ENCODE data around the gene MAP2. TPM values are rescaled to one million over a fixed set of nuclear protein-coding genes. Genes with fewer than 3 reads are reported as not detected.

The MAP2 gene
- total and polyA plus RNA-seq, 2 of the 13 experiments (the other 11 are each of a cell fraction or from before 2014, with no cell fraction given), result 0.08 TPM; not detected in 1

DNA sequence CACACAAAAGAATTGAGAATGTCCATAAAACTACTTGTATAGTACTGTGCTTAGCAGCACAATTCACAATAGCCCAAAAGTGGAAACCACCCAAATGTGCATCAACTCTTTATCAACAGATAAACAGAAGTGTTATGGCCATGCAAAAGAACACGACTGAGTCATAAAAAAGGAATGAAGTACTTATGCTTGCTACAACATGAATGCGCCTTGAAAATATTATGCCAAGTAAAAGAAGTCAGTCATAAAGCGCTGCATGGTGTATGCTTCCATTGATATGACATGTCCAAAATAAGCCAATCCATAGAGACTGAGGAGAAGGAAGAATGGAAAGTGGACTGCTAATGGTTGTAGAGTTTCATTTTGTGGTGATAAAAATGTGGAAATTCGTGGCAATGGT is 12.1 kb upstream of the MAP2 start:
- intact Hi-C loops (cut with micrococcal nuclease; ENCODE audit: unreplicated experiment) (no loop called here), in situ Hi-C loops (cut with HindIII; ENCODE audit: extremely low pct_ligation_motif_present, low pct_unique_long_range_greater_than_20kb) (no loop called here)
- Histone ChIP-seq H3K9me3 (ENCODE audit: low read length) (peaks cover 20% of the 10 kb centered on the region), H2AFZ (ENCODE audit: low read length) (no peak overlapping the region), H3K27ac (ENCODE audit: extremely low read length, insufficient read depth, low read length) (no peak overlapping the region), H4K20me1 (ENCODE audit: insufficient read depth, low read length) (no peaks in the 10 kb centered on the region), H3K27me3 (ENCODE audit: control insufficient read depth in 1 of 2, insufficient read depth in 2 of 2, low read length in 2 of 2) (no peaks in the 10 kb centered on the region), H3K4me2 (ENCODE audit: low read depth, low read length) (no peak overlapping the region), H3K4me1 (ENCODE audit: insufficient read depth, low read length) (no peaks in the 10 kb centered on the region), H3K36me3 (replicated peaks in 1 of 2; ENCODE audit: control insufficient read depth in 1 of 2, insufficient read depth in 2 of 2, low read length in 2 of 2) (no peaks in the 10 kb centered on the region), H3K4me3 (replicated peaks in 1 of 3; ENCODE audit: insufficient read depth in 1 of 3, low read depth in 2 of 3, low read length in 3 of 3) (no peak overlapping the region), H3K79me2 (ENCODE audit: insufficient read depth, low read length) (no peaks in the 10 kb centered on the region), H3K9ac (ENCODE audit: insufficient read depth, low read depth, low read length) (no peak overlapping the region)
- TF ChIP-seq, protein P1, sequence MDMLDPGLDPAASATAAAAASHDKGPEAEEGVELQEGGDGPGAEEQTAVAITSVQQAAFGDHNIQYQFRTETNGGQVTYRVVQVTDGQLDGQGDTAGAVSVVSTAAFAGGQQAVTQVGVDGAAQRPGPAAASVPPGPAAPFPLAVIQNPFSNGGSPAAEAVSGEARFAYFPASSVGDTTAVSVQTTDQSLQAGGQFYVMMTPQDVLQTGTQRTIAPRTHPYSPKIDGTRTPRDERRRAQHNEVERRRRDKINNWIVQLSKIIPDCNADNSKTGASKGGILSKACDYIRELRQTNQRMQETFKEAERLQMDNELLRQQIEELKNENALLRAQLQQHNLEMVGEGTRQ (IDR thresholded peaks at IDR 0.05; ENCODE audit: low read depth, low read length), result no peak
- TF ChIP-seq, protein P1 (CRISPR knock-in tag; IDR thresholded peaks at IDR 0.05; ENCODE audit: borderline replicate concordance), result no peak
- no peak for TF ChIP-seq TOPORS (CRISPR knock-in tag; IDR thresholded peaks at IDR 0.05)
- no peak for TF ChIP-seq NRL (CRISPR knock-in tag; IDR thresholded peaks at IDR 0.05; ENCODE audit: borderline replicate concordance)
- TF ChIP-seq ZNF83 (CRISPR knock-in tag; IDR thresholded peaks at IDR 0.05; ENCODE audit: borderline replicate concordance), result no peak
- no peak for TF ChIP-seq TBP (CRISPR knock-in tag; IDR thresholded peaks at IDR 0.05)
- TF ChIP-seq NKX3-1 (CRISPR knock-in tag; IDR thresholded peaks at IDR 0.05), result no peak
- TF ChIP-seq, protein P2, sequence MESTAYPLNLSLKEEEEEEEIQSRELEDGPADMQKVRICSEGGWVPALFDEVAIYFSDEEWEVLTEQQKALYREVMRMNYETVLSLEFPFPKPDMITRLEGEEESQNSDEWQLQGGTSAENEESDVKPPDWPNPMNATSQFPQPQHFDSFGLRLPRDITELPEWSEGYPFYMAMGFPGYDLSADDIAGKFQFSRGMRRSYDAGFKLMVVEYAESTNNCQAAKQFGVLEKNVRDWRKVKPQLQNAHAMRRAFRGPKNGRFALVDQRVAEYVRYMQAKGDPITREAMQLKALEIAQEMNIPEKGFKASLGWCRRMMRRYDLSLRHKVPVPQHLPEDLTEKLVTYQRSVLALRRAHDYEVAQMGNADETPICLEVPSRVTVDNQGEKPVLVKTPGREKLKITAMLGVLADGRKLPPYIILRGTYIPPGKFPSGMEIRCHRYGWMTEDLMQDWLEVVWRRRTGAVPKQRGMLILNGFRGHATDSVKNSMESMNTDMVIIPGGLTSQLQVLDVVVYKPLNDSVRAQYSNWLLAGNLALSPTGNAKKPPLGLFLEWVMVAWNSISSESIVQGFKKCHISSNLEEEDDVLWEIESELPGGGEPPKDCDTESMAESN (CRISPR knock-in tag; conservative IDR thresholded peaks at IDR 0.05), result no peak
- TF ChIP-seq, protein P3, sequence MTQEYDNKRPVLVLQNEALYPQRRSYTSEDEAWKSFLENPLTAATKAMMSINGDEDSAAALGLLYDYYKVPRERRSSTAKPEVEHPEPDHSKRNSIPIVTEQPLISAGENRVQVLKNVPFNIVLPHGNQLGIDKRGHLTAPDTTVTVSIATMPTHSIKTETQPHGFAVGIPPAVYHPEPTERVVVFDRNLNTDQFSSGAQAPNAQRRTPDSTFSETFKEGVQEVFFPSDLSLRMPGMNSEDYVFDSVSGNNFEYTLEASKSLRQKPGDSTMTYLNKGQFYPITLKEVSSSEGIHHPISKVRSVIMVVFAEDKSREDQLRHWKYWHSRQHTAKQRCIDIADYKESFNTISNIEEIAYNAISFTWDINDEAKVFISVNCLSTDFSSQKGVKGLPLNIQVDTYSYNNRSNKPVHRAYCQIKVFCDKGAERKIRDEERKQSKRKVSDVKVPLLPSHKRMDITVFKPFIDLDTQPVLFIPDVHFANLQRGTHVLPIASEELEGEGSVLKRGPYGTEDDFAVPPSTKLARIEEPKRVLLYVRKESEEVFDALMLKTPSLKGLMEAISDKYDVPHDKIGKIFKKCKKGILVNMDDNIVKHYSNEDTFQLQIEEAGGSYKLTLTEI (CRISPR knock-in tag; conservative IDR thresholded peaks at IDR 0.05), result no peak
- ChIA-PET CTCF (ENCODE audit: low intra/inter-chr PET ratio, low total read pairs) (no interaction called here), POLR2A (no interaction called here)
- ATAC-seq (no peak), FAIRE-seq (no peak), DNase-seq (ENCODE audit: low spot score) (no peak)
- 16% methylated on average over 4 of the region's 4 CpGs for WGBS (ENCODE audit: low lambda C conversion rate)
- BruUV-seq (replicated peaks), result no TSS peak

Measured in HepG2 (cell line).